ENCODE data around the gene HPSE2.

- TF ChIP-seq CTCF (IDR thresholded peaks at IDR 0.05) (no peak), POLR2AphosphoS5 (IDR thresholded peaks at IDR 0.05) (no peak)
These were observed 824.9 kb downstream of the HPSE2 start for GRCh38 chr10:98410759-98411158.

Measured in sigmoid colon (tissue), 4 donors.